ENCODE data around the gene TENM3. TPM values are rescaled to one million over a fixed set of nuclear protein-coding genes. Genes with fewer than 3 reads are reported as not detected.

Gene TENM3
- total RNA-seq, 2 experiments from 2014 or later, result not detected

DNA sequence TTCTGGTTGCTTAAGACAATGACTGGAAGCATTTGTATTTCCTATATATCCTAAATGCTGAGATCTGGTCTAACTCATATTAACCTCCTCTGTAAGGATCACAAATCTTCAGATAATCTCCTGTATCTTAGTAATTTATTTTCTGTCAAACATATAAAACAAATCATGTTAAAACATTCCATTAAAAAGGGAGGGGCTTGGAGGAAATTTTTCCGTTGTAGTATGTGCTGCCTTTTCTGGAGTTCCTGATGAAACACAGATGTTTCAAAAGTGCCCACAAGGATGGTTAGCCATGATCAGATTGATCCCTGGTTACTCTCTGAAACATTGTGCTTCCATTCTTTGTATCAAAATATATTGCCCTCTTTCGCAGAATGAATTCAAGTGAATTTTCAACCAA lies 182.1 kb downstream of the TENM3 start:
- Mint-ChIP-seq H3K36me3 (ENCODE audit: low read depth) (no peaks in the 10 kb centered on the region), H3K9me3 (no peaks in the 10 kb centered on the region), H3K4me3 (no peak overlapping the region), H3K27me3 (peaks cover 4% of the 10 kb centered on the region), H3K27ac (no peak overlapping the region), H3K4me1 (ENCODE audit: low read depth) (no peaks in the 10 kb centered on the region)
- intact Hi-C loops (cut with DNase I, micrococcal nuclease), result no loop called here
- H3K36me3 ChIP-seq (ENCODE audit: insufficient read depth, low read length), result no peaks in the 10 kb centered on the region
- H3K4me1 ChIP-seq (ENCODE audit: insufficient read depth, low read length), result no peaks in the 10 kb centered on the region
- ChIA-PET CTCF (no interaction called here), POLR2A (no interaction called here)
- H3K9me3 ChIP-seq (ENCODE audit: control insufficient read depth in 1 of 2, insufficient read depth in 1 of 2, low read length in 2 of 2), result no peaks in the 10 kb centered on the region
- TF ChIP-seq CTCF (IDR thresholded peaks at IDR 0.05), result no peak
- no peak overlapping the region for H3K27ac ChIP-seq (ENCODE audit: low read depth in 1 of 2, low read length in 2 of 2)
- ATAC-seq (ENCODE audit: poor library complexity), result no peak
- no peak overlapping the region for H3K4me3 ChIP-seq (ENCODE audit: low read length)
- DNase-seq, result no peak
- H3K27me3 ChIP-seq (ENCODE audit: control insufficient read depth in 1 of 2, insufficient read depth in 2 of 2, low read length in 2 of 2), result peaks cover 0 to 3% of the 10 kb centered on the region in 2 experiments

GRCh38 chr4:182426901-182427300 lies 183.7 kb downstream of the TENM3 start:
- no peak overlapping the region for H3K27ac ChIP-seq (ENCODE audit: low read depth in 1 of 2, low read length in 2 of 2)
- H3K4me1 ChIP-seq (ENCODE audit: insufficient read depth, low read length), result no peaks in the 10 kb centered on the region
- no peaks in the 10 kb centered on the region for H3K4me1 Mint-ChIP-seq (ENCODE audit: low read depth)
- DNase-seq (no peak), ATAC-seq (ENCODE audit: poor library complexity) (no peak)
- H3K9me3 Mint-ChIP-seq, result no peaks in the 10 kb centered on the region
- POLR2A ChIA-PET, result no interaction called here
- peaks cover 0 to 3% of the 10 kb centered on the region in 2 experiments for H3K27me3 ChIP-seq (ENCODE audit: control insufficient read depth in 1 of 2, insufficient read depth in 2 of 2, low read length in 2 of 2)
- no peaks in the 10 kb centered on the region for H3K36me3 ChIP-seq (ENCODE audit: insufficient read depth, low read length)
- peaks cover 4% of the 10 kb centered on the region for H3K27me3 Mint-ChIP-seq
- intact Hi-C loops (cut with DNase I, micrococcal nuclease), result no loop called here
- CTCF ChIA-PET, result no interaction called here
- H3K4me3 Mint-ChIP-seq, result no peak overlapping the region
- no peaks in the 10 kb centered on the region for H3K36me3 Mint-ChIP-seq (ENCODE audit: low read depth)
- no peak overlapping the region for H3K4me3 ChIP-seq (ENCODE audit: low read length)
- H3K9me3 ChIP-seq (ENCODE audit: control insufficient read depth in 1 of 2, insufficient read depth in 1 of 2, low read length in 2 of 2), result peaks cover 0 to 5% of the 10 kb centered on the region in 2 experiments
- no peak for TF ChIP-seq CTCF (IDR thresholded peaks at IDR 0.05)
- no peak overlapping the region for H3K27ac Mint-ChIP-seq

- H3K27me3 ChIP-seq (ENCODE audit: control insufficient read depth in 1 of 2, insufficient read depth in 2 of 2, low read length in 2 of 2), result peaks cover 0 to 3% of the 10 kb centered on the region in 2 experiments
- no peak overlapping the region for H3K27ac ChIP-seq (ENCODE audit: low read depth in 1 of 2, low read length in 2 of 2)
- intact Hi-C loops (cut with DNase I, micrococcal nuclease), result no loop called here
- Mint-ChIP-seq H3K27ac (no peak overlapping the region), H3K4me1 (ENCODE audit: low read depth) (no peaks in the 10 kb centered on the region), H3K9me3 (no peaks in the 10 kb centered on the region), H3K36me3 (ENCODE audit: low read depth) (no peaks in the 10 kb centered on the region), H3K27me3 (peaks cover 8% of the 10 kb centered on the region), H3K4me3 (no peak overlapping the region)
- no peaks in the 10 kb centered on the region for H3K4me1 ChIP-seq (ENCODE audit: insufficient read depth, low read length)
- H3K4me3 ChIP-seq (ENCODE audit: low read length), result no peak overlapping the region
- no peaks in the 10 kb centered on the region for H3K36me3 ChIP-seq (ENCODE audit: insufficient read depth, low read length)
- TF ChIP-seq CTCF (IDR thresholded peaks at IDR 0.05), result no peak
- ChIA-PET CTCF (interaction anchor here (0.7 kb wide), 1 partner anchor 15 kb away, joined by 3 read pairs; no protein-coding TSS in a partner anchor), POLR2A (no interaction called here)
- DNase-seq (no peak), ATAC-seq (ENCODE audit: poor library complexity) (no peak)
- H3K9me3 ChIP-seq (ENCODE audit: control insufficient read depth in 1 of 2, insufficient read depth in 1 of 2, low read length in 2 of 2), result peaks cover 0 to 5% of the 10 kb centered on the region in 2 experiments
Measured at GRCh38 chr4:182427554-182427953, 184.4 kb downstream of the TENM3 start.
